H9 (cell line): ENCODE measurements around the gene SPZ1. TPM values are rescaled to one million over a fixed set of nuclear protein-coding genes. Genes with fewer than 3 reads are reported as not detected.
"Not testable (repeated sequence)": the region's sequence is repeated elsewhere in the genome, so short reads cannot be mapped to it uniquely, and the experiment has no call there.

Source experiments
- DNase-seq: peaks from one replicate; pipeline ENCODE4 v3.0.0-alpha.2; 2017
- H2AFZ ChIP-seq: one replicate; pipeline ENCODE4 v1.6.1; 2013; ENCODE audit warnings: mild to moderate bottlenecking, low read length, control low read depth, moderate library complexity
- H2AK5ac ChIP-seq: 2 replicates; pipeline ENCODE4 v1.6.1; 2013; ENCODE audit warnings: low read length, control low read depth, mixed read lengths; ENCODE audit not compliant: insufficient read length
- H2BK120ac ChIP-seq: one replicate; pipeline ENCODE4 v1.6.1; 2013; ENCODE audit warnings: low read depth, mild to moderate bottlenecking, low read length, control low read depth, inconsistent platforms; ENCODE audit not compliant: poor library complexity, severe bottlenecking
- H2BK12ac ChIP-seq: 2 replicates; pipeline ENCODE4 v1.6.1; 2013; ENCODE audit warnings: low read length, control low read depth, mixed read lengths, low read depth; ENCODE audit not compliant: insufficient read length
- H2BK15ac ChIP-seq: 2 replicates; pipeline ENCODE4 v1.6.1; 2013; ENCODE audit warnings: low read depth, low read length, control low read depth
- H2BK20ac ChIP-seq: one replicate; pipeline ENCODE4 v1.6.1; 2013; ENCODE audit warnings: low read depth, mild to moderate bottlenecking, low read length, control low read depth, inconsistent platforms; ENCODE audit not compliant: poor library complexity, severe bottlenecking
- H2BK5ac ChIP-seq: 2 replicates; pipeline ENCODE4 v1.6.1; 2013; ENCODE audit warnings: low read length, control low read depth, mixed read lengths; ENCODE audit not compliant: insufficient read length
- H3K14ac ChIP-seq: 2 replicates; pipeline ENCODE4 v1.6.1; 2013; ENCODE audit warnings: low read length, control low read depth; ENCODE audit not compliant: insufficient read depth
- H3K18ac ChIP-seq: 2 replicates; pipeline ENCODE4 v1.6.1; 2013; ENCODE audit warnings: low read depth, mild to moderate bottlenecking, mixed read lengths, low read length, control low read depth; ENCODE audit not compliant: insufficient read length
- H3K23ac ChIP-seq: 2 replicates; pipeline ENCODE4 v1.6.1; 2013; ENCODE audit warnings: low read length, control low read depth, mixed read lengths, low read depth; ENCODE audit not compliant: insufficient read length
- H3K23me2 ChIP-seq: 2 replicates; pipeline ENCODE4 v1.6.1; 2013; ENCODE audit warnings: low read depth, mild to moderate bottlenecking, mixed read lengths, low read length, control low read depth; ENCODE audit not compliant: insufficient read length, poor library complexity, severe bottlenecking
- H3K27ac ChIP-seq: 2 replicates; pipeline ENCODE4 v1.5.1; 2013; ENCODE audit warnings: low read length, control low read depth, mixed read lengths, low read depth; ENCODE audit not compliant: insufficient read length
- H3K27me3 ChIP-seq: 2 replicates; pipeline ENCODE4 v1.6.1; 2013; ENCODE audit warnings: low read length, control low read depth, inconsistent platforms; ENCODE audit not compliant: insufficient read depth
- H3K4ac ChIP-seq: 2 replicates; pipeline ENCODE4 v1.6.1; 2013; ENCODE audit warnings: low read depth, mild to moderate bottlenecking, control low read depth, inconsistent platforms, low read length, moderate library complexity
- H3K4me1 ChIP-seq: 2 replicates; pipeline ENCODE4 v1.6.1; 2013; ENCODE audit warnings: low read length, control low read depth, inconsistent platforms; ENCODE audit not compliant: insufficient read depth
- H3K4me2 ChIP-seq: 2 replicates; pipeline ENCODE4 v1.6.1; 2013; ENCODE audit warnings: low read length, control low read depth, mixed read lengths; ENCODE audit not compliant: insufficient read length, insufficient read depth
- H3K56ac ChIP-seq: 2 replicates; pipeline ENCODE4 v1.6.1; 2013; ENCODE audit warnings: low read depth, mild to moderate bottlenecking, mixed read lengths, low read length, control low read depth; ENCODE audit not compliant: insufficient read length
- H3K79me1 ChIP-seq: 2 replicates; pipeline ENCODE4 v1.6.1; 2013; ENCODE audit warnings: low read depth, mild to moderate bottlenecking, moderate library complexity, low read length, control low read depth, inconsistent platforms; ENCODE audit not compliant: insufficient read depth, poor library complexity, severe bottlenecking
- H3K79me2 ChIP-seq: 2 replicates; pipeline ENCODE4 v1.6.1; 2013; ENCODE audit warnings: low read length, control low read depth, inconsistent platforms; ENCODE audit not compliant: insufficient read depth
- H3K9ac ChIP-seq: 2 replicates; pipeline ENCODE4 v1.6.1; 2013; ENCODE audit warnings: low read length, control low read depth, mixed read lengths; ENCODE audit not compliant: insufficient read length; ENCODE audit errors: extremely low read depth
- H3K9me3 ChIP-seq: one replicate; pipeline ENCODE4 v1.6.1; 2013; ENCODE audit warnings: low read depth, low read length, inconsistent platforms; ENCODE audit not compliant: control insufficient read depth
- H3T11ph ChIP-seq: one replicate; pipeline ENCODE4 v1.6.1; 2013; ENCODE audit warnings: mild to moderate bottlenecking, low read length, control low read depth, inconsistent platforms
- H4K20me1 ChIP-seq: one replicate; pipeline ENCODE4 v1.6.1; 2013; ENCODE audit not compliant: control insufficient read depth, insufficient read length, insufficient read depth
- H4K5ac ChIP-seq: 2 replicates; pipeline ENCODE4 v1.6.1; 2013; ENCODE audit warnings: low read depth, mild to moderate bottlenecking, mixed read lengths, low read length, control low read depth; ENCODE audit not compliant: insufficient read length
- H4K8ac ChIP-seq: replicated peaks from 2 replicates; pipeline ENCODE4 v1.6.1; 2013; ENCODE audit warnings: low read length, control low read depth, mixed read lengths, low read depth; ENCODE audit not compliant: insufficient read length
- H4K91ac ChIP-seq: 2 replicates; pipeline ENCODE4 v1.6.1; 2013; ENCODE audit warnings: low read depth, mild to moderate bottlenecking, moderate library complexity, mixed read lengths, low read length, control low read depth; ENCODE audit not compliant: insufficient read length
- H3K27ac Mint-ChIP-seq, 3 experiments: 2 replicates in 2 of 3; 3 replicates in 1 of 3; pipeline ENCODE4 v1.8.0; 2020 to 2021; ENCODE audit warnings: mixed read lengths in 3 of 3, mild to moderate bottlenecking in 1 of 3, moderate library complexity in 1 of 3
- H3K27me3 Mint-ChIP-seq: 2 replicates; pipeline ENCODE4 v1.8.0; 2021; ENCODE audit warnings: low read depth, mild to moderate bottlenecking, moderate library complexity, mixed read lengths
- H3K36me3 Mint-ChIP-seq, 3 experiments: 2 replicates in 2 of 3; 3 replicates in 1 of 3; pipeline ENCODE4 v1.8.0; 2020 to 2021; ENCODE audit warnings: low read depth in 3 of 3, mixed read lengths in 3 of 3; ENCODE audit not compliant: insufficient read depth in 1 of 3
- H3K4me1 Mint-ChIP-seq, 2 experiments: 2 replicates each; pipeline ENCODE4 v1.8.0; 2020; ENCODE audit warnings: mixed read lengths in 2 of 2
- H3K4me3 Mint-ChIP-seq, 2 experiments: 2 replicates in 1 of 2; 3 replicates in 1 of 2; pipeline ENCODE4 v1.8.0; 2020 to 2021; ENCODE audit warnings: mild to moderate bottlenecking in 2 of 2, mixed read lengths in 2 of 2, moderate library complexity in 1 of 2
- H3K9me3 Mint-ChIP-seq, 2 experiments: 2 replicates in 1 of 2; 3 replicates in 1 of 2; pipeline ENCODE4 v1.8.0; 2020; ENCODE audit warnings: mild to moderate bottlenecking in 2 of 2, mixed read lengths in 2 of 2, moderate library complexity in 1 of 2
- CTCF ChIP-seq: fragments of 200-600 bp; sonication (generic); conservative IDR thresholded peaks from 3 replicates; pipeline ENCODE4 v1.8.0; 2021; ENCODE audit warnings: antibody characterized with exemption, mild to moderate bottlenecking
- WGBS: extraction: QIAGEN DNeasy Blood & Tissue Kit; methylation state at CpG from one replicate; pipeline ENCODE4 v1.1.7; 2013; ENCODE audit warnings: missing lambda C conversion rate, low lambda C conversion rate, mixed read lengths; ENCODE audit not compliant: insufficient read length; ENCODE audit errors: extremely low coverage; 5-methylcytosine and 5-hydroxymethylcytosine counted together
- total RNA-seq: library from RNA; stranded (reverse); gene quantifications from 2 replicates; pipeline ENCODE4 v1.2.1, GENCODE V29; 2021

The SPZ1 gene
- total RNA-seq, 1 experiment from 2014 or later = not detected

GRCh38 chr5:80348171-80348570 lies 28.4 kb downstream of the SPZ1 start:
- no peak overlapping the region for H3K4me3 Mint-ChIP-seq
- Histone ChIP-seq H3K18ac (no peak overlapping the region), H4K8ac (no peak overlapping the region), H3K4me1 (no peaks in the 10 kb centered on the region), H3K56ac (no peak overlapping the region), H4K91ac (no peak overlapping the region), H3K23me2 (no peaks in the 10 kb centered on the region), H2BK12ac (no peak overlapping the region), H2BK15ac (no peak overlapping the region), H3K9ac (no peak overlapping the region), H2BK20ac (no peak overlapping the region), H2BK120ac (no peak overlapping the region), H3K9me3 (no peaks in the 10 kb centered on the region), H3K79me2 (no peaks in the 10 kb centered on the region), H3K79me1 (no peaks in the 10 kb centered on the region), H3K23ac (no peak overlapping the region), H3K14ac (no peak overlapping the region), H2AFZ (no peak overlapping the region), H3K27ac (no peak overlapping the region), H2AK5ac (no peak overlapping the region), H3K4ac (no peak overlapping the region), H4K5ac (no peak overlapping the region), H4K20me1 (no peaks in the 10 kb centered on the region), H3K4me2 (no peak overlapping the region), H3T11ph (no peak overlapping the region), H2BK5ac (no peak overlapping the region), H3K27me3 (no peaks in the 10 kb centered on the region)
- peaks cover 0 to 4% of the 10 kb centered on the region in 2 experiments; a peak in 1 of 4 replicates for H3K4me1 Mint-ChIP-seq
- H3K27ac Mint-ChIP-seq = no peak overlapping the region
- no peak for TF ChIP-seq CTCF
- no peak for DNase-seq
- no CpG with 5 or more reads among the region's 1 CpG for WGBS
- no peaks in the 10 kb centered on the region for H3K9me3 Mint-ChIP-seq
- no peaks in the 10 kb centered on the region for H3K36me3 Mint-ChIP-seq
- no peaks in the 10 kb centered on the region for H3K27me3 Mint-ChIP-seq

GRCh38 chr5:80351019-80351418 lies 31.2 kb downstream of the SPZ1 start:
- WGBS = no CpG with 5 or more reads among the region's 15 CpGs
- H3K23me2 ChIP-seq, H2AK5ac ChIP-seq, H2BK120ac ChIP-seq, H3K9me3 ChIP-seq, H2BK20ac ChIP-seq, H2AFZ ChIP-seq, H3K36me3 Mint-ChIP-seq, H4K8ac ChIP-seq, H3T11ph ChIP-seq, H3K18ac ChIP-seq, H3K9ac ChIP-seq, H3K79me2 ChIP-seq, H3K27ac ChIP-seq, H3K9me3 Mint-ChIP-seq, DNase-seq, H3K56ac ChIP-seq, H3K14ac ChIP-seq, H3K4me2 ChIP-seq, H3K4ac ChIP-seq, H2BK15ac ChIP-seq, H2BK12ac ChIP-seq, H3K4me3 Mint-ChIP-seq, H3K23ac ChIP-seq, H3K27me3 ChIP-seq, H4K91ac ChIP-seq, H3K27ac Mint-ChIP-seq, H3K27me3 Mint-ChIP-seq, H3K79me1 ChIP-seq, H2BK5ac ChIP-seq, H4K5ac ChIP-seq, H3K4me1 ChIP-seq, H4K20me1 ChIP-seq, H3K4me1 Mint-ChIP-seq: not testable (repeated sequence)
